ENCODE data around the gene NMRK2.

DNA sequence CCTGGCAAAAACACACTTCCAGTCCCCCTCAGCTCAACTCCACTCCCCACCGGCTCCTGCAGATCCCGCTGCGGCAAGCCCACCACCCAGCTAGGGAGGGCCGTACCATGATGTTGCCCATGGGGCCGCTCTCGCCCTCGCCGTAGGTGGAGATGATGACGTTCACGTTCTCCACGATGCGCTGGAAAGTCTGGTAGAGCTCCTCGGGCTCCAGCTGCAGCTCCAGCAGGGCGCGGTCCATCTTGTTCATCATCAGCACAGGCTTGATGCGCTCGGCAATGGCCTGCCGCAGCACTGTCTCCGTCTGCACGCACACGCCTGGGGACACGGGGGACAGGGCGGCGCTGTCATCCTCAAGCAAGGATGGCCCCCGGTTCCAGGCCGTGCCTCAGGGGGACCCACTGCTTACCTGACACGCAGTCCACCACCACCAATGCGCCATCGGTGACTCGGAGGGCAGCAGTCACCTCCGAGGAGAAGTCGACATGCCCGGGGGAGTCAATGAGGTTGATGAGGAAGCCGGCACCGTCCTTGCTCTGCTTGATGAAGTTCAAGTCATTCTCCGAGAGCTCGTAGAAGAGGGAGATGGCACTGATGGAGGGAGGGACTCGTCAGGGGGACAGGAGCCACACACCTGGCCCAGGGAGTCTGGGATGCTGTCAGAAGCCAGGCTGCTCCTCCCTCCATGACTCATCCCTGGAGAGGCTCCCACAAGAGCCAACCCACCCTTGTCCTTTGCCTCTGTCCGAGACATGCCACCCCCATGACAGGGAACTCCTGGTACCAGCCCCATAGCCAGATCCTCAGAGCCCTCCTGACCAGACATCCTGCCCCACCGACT lies 50.1 kb downstream of the NMRK2 start:
- TF ChIP-seq EZH2 (IDR thresholded peaks at IDR 0.05; ENCODE audit: borderline replicate concordance, low read depth, low read length, poor library complexity, severe bottlenecking): no peak
- TF ChIP-seq, protein P1, sequence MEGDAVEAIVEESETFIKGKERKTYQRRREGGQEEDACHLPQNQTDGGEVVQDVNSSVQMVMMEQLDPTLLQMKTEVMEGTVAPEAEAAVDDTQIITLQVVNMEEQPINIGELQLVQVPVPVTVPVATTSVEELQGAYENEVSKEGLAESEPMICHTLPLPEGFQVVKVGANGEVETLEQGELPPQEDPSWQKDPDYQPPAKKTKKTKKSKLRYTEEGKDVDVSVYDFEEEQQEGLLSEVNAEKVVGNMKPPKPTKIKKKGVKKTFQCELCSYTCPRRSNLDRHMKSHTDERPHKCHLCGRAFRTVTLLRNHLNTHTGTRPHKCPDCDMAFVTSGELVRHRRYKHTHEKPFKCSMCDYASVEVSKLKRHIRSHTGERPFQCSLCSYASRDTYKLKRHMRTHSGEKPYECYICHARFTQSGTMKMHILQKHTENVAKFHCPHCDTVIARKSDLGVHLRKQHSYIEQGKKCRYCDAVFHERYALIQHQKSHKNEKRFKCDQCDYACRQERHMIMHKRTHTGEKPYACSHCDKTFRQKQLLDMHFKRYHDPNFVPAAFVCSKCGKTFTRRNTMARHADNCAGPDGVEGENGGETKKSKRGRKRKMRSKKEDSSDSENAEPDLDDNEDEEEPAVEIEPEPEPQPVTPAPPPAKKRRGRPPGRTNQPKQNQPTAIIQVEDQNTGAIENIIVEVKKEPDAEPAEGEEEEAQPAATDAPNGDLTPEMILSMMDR (conservative IDR thresholded peaks at IDR 0.05; ENCODE audit: low read depth, low read length): no peak

Measured in A673 (cell line).